Measurements from ENCODE around the gene GIMAP5.
A peak's percentile ranks its signal among the peaks of the same experiment; 100 is the strongest.

Gene GIMAP5

GRCh38 chr7:150742286-150742968 lies 5.2 kb downstream of the GIMAP5 start:
- no peak for DNase-seq (ENCODE audit: low spot score in 2 of 2)
- Histone ChIP-seq H3K4me3 (no peak overlapping the region), H3K36me3 (replicated peaks) (no peaks in the 10 kb centered on the region), H3K9me3 (no peaks in the 10 kb centered on the region), H3K4me1 (no peaks in the 10 kb centered on the region), H3K27me3 (ENCODE audit: low read depth) (peaks cover 8% of the 10 kb centered on the region)
- in situ Hi-C loops (cut with MboI; ENCODE audit: low sequenced_read_pairs) = no loop called here

- Histone ChIP-seq H3K27me3 (ENCODE audit: low read depth) (peaks cover 2% of the 10 kb centered on the region), H3K9me3 (no peaks in the 10 kb centered on the region), H3K4me3 (no peak overlapping the region), H3K4me1 (no peaks in the 10 kb centered on the region), H3K36me3 (replicated peaks) (no peaks in the 10 kb centered on the region)
- no peak for DNase-seq (ENCODE audit: low spot score in 2 of 2)
- in situ Hi-C loops (cut with MboI; ENCODE audit: low sequenced_read_pairs) = no loop called here
Observed at GRCh38 chr7:150744041-150744656, 6.9 kb downstream of the GIMAP5 start.

GRCh38 chr7:150745086-150745485 lies 7.9 kb downstream of the GIMAP5 start:
- Histone ChIP-seq H3K36me3 (replicated peaks) (no peaks in the 10 kb centered on the region), H3K27me3 (ENCODE audit: low read depth) (no peaks in the 10 kb centered on the region; the same call in 1 of the 2 replicates), H3K4me1 (no peaks in the 10 kb centered on the region), H3K4me3 (no peak overlapping the region), H3K9me3 (no peaks in the 10 kb centered on the region)
- in situ Hi-C loops (cut with MboI; ENCODE audit: low sequenced_read_pairs) = no loop called here
- DNase-seq (ENCODE audit: low spot score in 2 of 2) = no peak

- Histone ChIP-seq H3K4me1 (no peaks in the 10 kb centered on the region), H3K9me3 (no peaks in the 10 kb centered on the region), H3K36me3 (replicated peaks) (no peaks in the 10 kb centered on the region), H3K4me3 (no peak overlapping the region), H3K27me3 (ENCODE audit: low read depth) (no peaks in the 10 kb centered on the region; the same call in 1 of the 2 replicates)
- in situ Hi-C loops (cut with MboI; ENCODE audit: low sequenced_read_pairs) = no loop called here
- DNase-seq (ENCODE audit: low spot score in 2 of 2) = no peak
Observed at GRCh38 chr7:150745876-150746275, 8.7 kb downstream of the GIMAP5 start.

GRCh38 chr7:150746921-150747320 lies 9.7 kb downstream of the GIMAP5 start:
- H3K27me3 ChIP-seq (ENCODE audit: low read depth) = no peaks in the 10 kb centered on the region; the same call in 1 of the 2 replicates

GRCh38 chr7:150748376-150748775 lies 11.2 kb downstream of the GIMAP5 start:
- DNase-seq (ENCODE audit: low spot score in 2 of 2) = no peak
- Histone ChIP-seq H3K36me3 (replicated peaks) (no peaks in the 10 kb centered on the region), H3K9me3 (no peaks in the 10 kb centered on the region), H3K4me1 (no peaks in the 10 kb centered on the region), H3K4me3 (no peak overlapping the region), H3K27me3 (ENCODE audit: low read depth) (no peaks in the 10 kb centered on the region; the same call in 1 of the 2 replicates)
- in situ Hi-C loops (cut with MboI; ENCODE audit: low sequenced_read_pairs) = no loop called here

More at GRCh38 chr7:150746921-150747320, 9.7 kb downstream of the GIMAP5 start:
- Histone ChIP-seq H3K4me3 (no peak overlapping the region), H3K4me1 (no peaks in the 10 kb centered on the region), H3K9me3 (no peaks in the 10 kb centered on the region), H3K36me3 (replicated peaks) (no peaks in the 10 kb centered on the region)
- DNase-seq (ENCODE audit: low spot score in 2 of 2) = no peak
- in situ Hi-C loops (cut with MboI; ENCODE audit: low sequenced_read_pairs) = no loop called here

- no peaks in the 10 kb centered on the region for H3K27me3 ChIP-seq (ENCODE audit: low read depth)
- H3K36me3 ChIP-seq (replicated peaks) = no peaks in the 10 kb centered on the region
- DNase-seq (ENCODE audit: low spot score in 2 of 2) = no peak
- no peak overlapping the region for H3K4me3 ChIP-seq
- in situ Hi-C loops (cut with MboI; ENCODE audit: low sequenced_read_pairs) = no loop called here
- no peaks in the 10 kb centered on the region for H3K9me3 ChIP-seq
- H3K4me1 ChIP-seq = no peaks in the 10 kb centered on the region
Observed at GRCh38 chr7:150751702-150752101, 14.5 kb downstream of the GIMAP5 start.

- in situ Hi-C loops (cut with MboI; ENCODE audit: low sequenced_read_pairs) = no loop called here
- H3K4me3 ChIP-seq = no peak overlapping the region
- H3K9me3 ChIP-seq = no peaks in the 10 kb centered on the region
- no peaks in the 10 kb centered on the region for H3K27me3 ChIP-seq (ENCODE audit: low read depth)
- no peaks in the 10 kb centered on the region for H3K36me3 ChIP-seq (replicated peaks)
- no peaks in the 10 kb centered on the region for H3K4me1 ChIP-seq
- no peak for DNase-seq (ENCODE audit: low spot score in 2 of 2)
Observed at GRCh38 chr7:150753239-150753638, 16.0 kb downstream of the GIMAP5 start.

- Histone ChIP-seq H3K4me1 (no peaks in the 10 kb centered on the region), H3K4me3 (no peak overlapping the region), H3K36me3 (replicated peaks) (no peaks in the 10 kb centered on the region), H3K27me3 (ENCODE audit: low read depth) (no peaks in the 10 kb centered on the region), H3K9me3 (no peaks in the 10 kb centered on the region)
- in situ Hi-C loops (cut with MboI; ENCODE audit: low sequenced_read_pairs) = no loop called here
- DNase-seq (ENCODE audit: low spot score in 2 of 2) = peak; percentile 17 to 23
Observed at GRCh38 chr7:150753826-150754603, 16.8 kb downstream of the GIMAP5 start.

- Histone ChIP-seq H3K27me3 (ENCODE audit: low read depth) (no peaks in the 10 kb centered on the region), H3K9me3 (no peaks in the 10 kb centered on the region), H3K4me3 (no peak overlapping the region), H3K4me1 (no peaks in the 10 kb centered on the region), H3K36me3 (replicated peaks) (no peaks in the 10 kb centered on the region)
- DNase-seq (ENCODE audit: low spot score in 2 of 2) = no peak
- in situ Hi-C loops (cut with MboI; ENCODE audit: low sequenced_read_pairs) = no loop called here
Observed at GRCh38 chr7:150754951-150755350, 17.7 kb downstream of the GIMAP5 start.

- H3K4me3 ChIP-seq = no peak overlapping the region
- no peaks in the 10 kb centered on the region for H3K4me1 ChIP-seq
- no peak for DNase-seq (ENCODE audit: low spot score in 2 of 2)
- H3K9me3 ChIP-seq = no peaks in the 10 kb centered on the region
- H3K36me3 ChIP-seq (replicated peaks) = no peaks in the 10 kb centered on the region
- H3K27me3 ChIP-seq (ENCODE audit: low read depth) = no peaks in the 10 kb centered on the region
- in situ Hi-C loops (cut with MboI; ENCODE audit: low sequenced_read_pairs) = no loop called here
Observed at GRCh38 chr7:150755473-150756099, 18.4 kb downstream of the GIMAP5 start.

- in situ Hi-C loops (cut with MboI; ENCODE audit: low sequenced_read_pairs) = no loop called here
- Histone ChIP-seq H3K27me3 (ENCODE audit: low read depth) (no peaks in the 10 kb centered on the region), H3K4me3 (no peak overlapping the region), H3K36me3 (replicated peaks) (no peaks in the 10 kb centered on the region), H3K9me3 (no peaks in the 10 kb centered on the region), H3K4me1 (no peaks in the 10 kb centered on the region)
- no peak for DNase-seq (ENCODE audit: low spot score in 2 of 2)
Observed at GRCh38 chr7:150756166-150756565, 18.9 kb downstream of the GIMAP5 start.

GRCh38 chr7:150756858-150757257 lies 19.6 kb downstream of the GIMAP5 start:
- DNase-seq (ENCODE audit: low spot score in 2 of 2) = no peak
- Histone ChIP-seq H3K4me3 (no peak overlapping the region), H3K4me1 (no peaks in the 10 kb centered on the region), H3K36me3 (replicated peaks) (no peaks in the 10 kb centered on the region), H3K9me3 (no peaks in the 10 kb centered on the region), H3K27me3 (ENCODE audit: low read depth) (no peaks in the 10 kb centered on the region)
- in situ Hi-C loops (cut with MboI; ENCODE audit: low sequenced_read_pairs) = no loop called here

GRCh38 chr7:150759479-150759878 lies 22.3 kb downstream of the GIMAP5 start:
- H3K4me1 ChIP-seq = no peaks in the 10 kb centered on the region
- H3K4me3 ChIP-seq = no peak overlapping the region
- DNase-seq (ENCODE audit: low spot score in 2 of 2) = no peak
- no peaks in the 10 kb centered on the region for H3K27me3 ChIP-seq (ENCODE audit: low read depth)
- no peaks in the 10 kb centered on the region for H3K9me3 ChIP-seq
- H3K36me3 ChIP-seq (replicated peaks) = no peaks in the 10 kb centered on the region
- in situ Hi-C loops (cut with MboI; ENCODE audit: low sequenced_read_pairs) = no loop called here
